GM23248 (cell line): ENCODE results near the gene CPM.

Experiments used
- EZH2 ChIP-seq: fragments of 200-600 bp; sonication (generic); IDR thresholded peaks from 2 replicates; pipeline ENCODE4 v1.6.1; 2018; ENCODE audit warnings: antibody characterized with exemption, mild to moderate bottlenecking; ENCODE audit not compliant: insufficient read depth, poor library complexity, severe bottlenecking
- EZH2phosphoT487 ChIP-seq: fragments of 200-600 bp; sonication (generic); IDR thresholded peaks from 2 replicates; pipeline ENCODE4 v1.6.1; 2018; ENCODE audit warnings: antibody characterized with exemption, moderate library complexity, mild to moderate bottlenecking, low read depth; ENCODE audit not compliant: insufficient read depth

GRCh38 chr12:68896881-68897540, 36.0 kb downstream of the CPM start:
- TF ChIP-seq EZH2 (no peak), EZH2phosphoT487 (no peak)
